Lower lobe of right lung (tissue), 2 donors: ENCODE data around the gene PPP3R2. TPM values are rescaled to one million over a fixed set of nuclear protein-coding genes. Genes with fewer than 3 reads are reported as not detected.
A peak's percentile ranks its signal among the peaks of the same experiment; 100 is the strongest.
"Not testable (repeated sequence)": the region's sequence is repeated elsewhere in the genome, so short reads cannot be mapped to it uniquely, and the experiment has no call there.

Experiments
- ATAC-seq, 2 donors: fragments of 200-7000 bp; cut with Tn5 transposase; one replicate each; pipeline ENCODE4 v1.9.1; 2020 to 2022; ENCODE audit warnings: mild to moderate bottlenecking in 2 of 2, moderate library complexity in 2 of 2
- DNase-seq: peaks from one replicate; pipeline ENCODE4 v3.0.0-alpha.2; 2020
- H3K27ac ChIP-seq: fragments of 200-600 bp; one replicate; pipeline ENCODE4 v1.8.0; 2022
- H3K27me3 ChIP-seq: fragments of 200-600 bp; one replicate; pipeline ENCODE4 v1.8.0; 2022; ENCODE audit warnings: low read depth
- H3K36me3 ChIP-seq: fragments of 200-600 bp; one replicate; pipeline ENCODE4 v1.8.0; 2022; ENCODE audit warnings: mild to moderate bottlenecking
- H3K4me1 ChIP-seq: fragments of 200-600 bp; one replicate; pipeline ENCODE4 v1.8.0; 2022
- H3K4me3 ChIP-seq: fragments of 200-600 bp; one replicate; pipeline ENCODE4 v1.8.0; 2022; ENCODE audit warnings: mild to moderate bottlenecking
- H3K9me3 ChIP-seq: fragments of 200-600 bp; one replicate; pipeline ENCODE4 v1.8.0; 2022
- intact Hi-C: fragments of 100-400 bp; cut with DNase I; formaldehyde crosslinking; loops from one replicate; pipeline ENCODE4 v1.11.0; 2022
- total RNA-seq: library from RNA; stranded (reverse); fragmentation: NEBNext Ultra II Directional; extraction: Animal tissue kit (Norgen Biotek cat#: 25700); gene quantifications from one replicate; pipeline ENCODE4 v1.2.1, GENCODE V29; 2021
- TF ChIP-seq, protein P1 (sequence below): fragments of 200-600 bp; IDR thresholded peaks from one replicate; pipeline ENCODE4 v1.8.0; 2022; ENCODE audit warnings: antibody characterized with exemption, mild to moderate bottlenecking
- donor health status: DM: no; HTN: yes; CAD: no; lungs with severe emphysema.

PPP3R2 gene
- total RNA-seq, 1 donor from 2014 or later, result not detected

DNA sequence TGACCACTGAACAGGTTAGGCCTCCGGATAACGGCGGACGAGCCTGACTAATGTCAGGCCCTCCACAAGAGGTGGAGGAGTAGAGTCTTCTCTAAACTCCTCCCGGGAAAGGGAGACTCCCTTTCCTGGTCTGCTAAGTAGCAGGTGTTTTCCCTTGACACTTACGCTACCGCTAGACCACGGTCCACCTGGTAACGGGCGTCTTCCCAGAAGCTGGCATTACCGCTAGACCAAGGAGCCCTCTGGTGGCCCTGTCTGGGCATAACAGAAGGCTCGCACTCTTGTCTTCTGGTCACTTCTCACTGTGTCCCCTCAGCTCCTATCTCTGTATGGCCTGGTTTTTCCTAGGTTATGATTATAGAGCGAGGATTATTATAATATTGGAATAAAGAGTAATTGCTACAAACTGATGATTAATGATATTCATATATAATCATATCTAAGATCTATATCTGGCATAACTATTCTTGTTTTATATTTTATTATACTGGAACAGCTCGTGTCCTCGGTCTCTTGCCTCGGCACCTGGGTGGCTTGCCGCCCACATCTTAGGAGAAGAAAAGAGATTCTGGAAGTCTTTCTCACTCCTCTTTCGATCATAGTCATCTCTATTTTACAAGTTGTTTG is 45.2 kb downstream of the PPP3R2 start:
- H3K27ac ChIP-seq, H3K27me3 ChIP-seq, H3K4me1 ChIP-seq, H3K4me3 ChIP-seq, ATAC-seq, DNase-seq, intact Hi-C loops, H3K9me3 ChIP-seq: not testable (repeated sequence)
- TF ChIP-seq, protein P1, sequence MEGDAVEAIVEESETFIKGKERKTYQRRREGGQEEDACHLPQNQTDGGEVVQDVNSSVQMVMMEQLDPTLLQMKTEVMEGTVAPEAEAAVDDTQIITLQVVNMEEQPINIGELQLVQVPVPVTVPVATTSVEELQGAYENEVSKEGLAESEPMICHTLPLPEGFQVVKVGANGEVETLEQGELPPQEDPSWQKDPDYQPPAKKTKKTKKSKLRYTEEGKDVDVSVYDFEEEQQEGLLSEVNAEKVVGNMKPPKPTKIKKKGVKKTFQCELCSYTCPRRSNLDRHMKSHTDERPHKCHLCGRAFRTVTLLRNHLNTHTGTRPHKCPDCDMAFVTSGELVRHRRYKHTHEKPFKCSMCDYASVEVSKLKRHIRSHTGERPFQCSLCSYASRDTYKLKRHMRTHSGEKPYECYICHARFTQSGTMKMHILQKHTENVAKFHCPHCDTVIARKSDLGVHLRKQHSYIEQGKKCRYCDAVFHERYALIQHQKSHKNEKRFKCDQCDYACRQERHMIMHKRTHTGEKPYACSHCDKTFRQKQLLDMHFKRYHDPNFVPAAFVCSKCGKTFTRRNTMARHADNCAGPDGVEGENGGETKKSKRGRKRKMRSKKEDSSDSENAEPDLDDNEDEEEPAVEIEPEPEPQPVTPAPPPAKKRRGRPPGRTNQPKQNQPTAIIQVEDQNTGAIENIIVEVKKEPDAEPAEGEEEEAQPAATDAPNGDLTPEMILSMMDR, result peak; percentile 7
- peaks cover 100% of the 10 kb centered on the region for H3K36me3 ChIP-seq

DNA sequence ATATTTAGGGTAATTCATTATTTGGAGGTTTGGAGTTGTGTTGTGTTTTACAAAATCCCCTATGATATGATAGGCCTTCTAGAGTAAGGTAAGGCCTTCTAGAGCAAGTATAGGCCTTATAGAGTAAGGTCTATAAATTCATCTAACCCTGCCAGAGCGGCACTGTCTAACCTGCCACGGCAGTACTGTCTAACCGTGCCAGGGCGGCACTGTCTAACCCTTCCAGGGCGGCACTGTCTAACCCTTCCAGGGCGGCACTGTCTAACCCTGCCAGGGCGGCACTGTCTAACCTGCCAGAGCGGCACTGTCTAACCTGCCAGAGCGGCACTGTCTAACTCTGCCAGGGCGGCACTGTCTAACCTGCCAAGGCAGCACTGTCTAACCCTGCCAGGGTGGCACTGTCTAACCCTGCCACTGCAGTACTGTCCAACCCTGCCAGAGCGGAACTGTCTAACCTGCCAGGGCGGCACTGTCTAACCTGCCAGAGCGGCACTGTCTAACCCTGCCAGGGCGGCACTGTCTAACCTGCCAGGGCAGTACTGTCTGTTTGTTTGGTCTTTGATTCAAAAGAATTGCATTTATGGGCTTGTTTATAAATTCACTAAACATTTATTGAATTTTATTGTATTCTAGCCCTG is 51.6 kb downstream of the PPP3R2 start:
- Histone ChIP-seq H3K9me3 (no peaks in the 10 kb centered on the region), H3K4me3 (no peak overlapping the region), H3K36me3 (peaks cover 97% of the 10 kb centered on the region), H3K4me1 (peaks cover under 1% of the 10 kb centered on the region), H3K27me3 (no peaks in the 10 kb centered on the region), H3K27ac (no peak overlapping the region)
- DNase-seq, result no peak
- TF ChIP-seq, protein P1, result no peak
- no peak for ATAC-seq
- intact Hi-C loops, result no loop called here

Other genes starting within 250 kb of the PPP3R2 start
- not detected for gene BAAT, start 210.0 kb downstream of the PPP3R2 start, total RNA-seq
- 10.9 TPM for gene MRPL50, start 196.4 kb downstream of the PPP3R2 start, total RNA-seq
- 20.7 TPM for gene ZNF189, start 196.1 kb downstream of the PPP3R2 start, total RNA-seq
- gene ALDOB, start 159.2 kb downstream of the PPP3R2 start, total RNA-seq, result 0.38 TPM
- 50.7 TPM for gene RNF20, start 61.1 kb downstream of the PPP3R2 start, total RNA-seq
- 0.24 TPM for gene GRIN3A, start 143.7 kb upstream of the PPP3R2 start, total RNA-seq